HG02884 (cell line): ENCODE results near the gene NAGA.
"Not testable (repeated sequence)": the region's sequence is repeated elsewhere in the genome, so short reads cannot be mapped to it uniquely, and the experiment has no call there.

ENCODE experiments used
- ATAC-seq: cut with Tn5 transposase; IDR thresholded peaks from one replicate; pipeline ENCODE4 v1.9.1; 2021; ENCODE audit warnings: mild to moderate bottlenecking, moderate library complexity; ENCODE audit not compliant: unreplicated experiment

The NAGA gene

GRCh38 chr22:42076764-42077485 is 6.3 kb upstream of the NAGA start:
- no peak for ATAC-seq

GRCh38 chr22:42074846-42075676 is 4.4 kb upstream of the NAGA start:
- no peak for ATAC-seq

GRCh38 chr22:42074132-42074811 is 3.7 kb upstream of the NAGA start, which contains the start of gene PHETA2:
Gene PHETA2 (plus strand): TSS chr22:42074248. CDS start chr22:42077294, 3,046 bp downstream.
- no peak for ATAC-seq

GRCh38 chr22:42073621-42074041 is 3.0 kb upstream of the NAGA start:
- ATAC-seq, result no peak

GRCh38 chr22:42072606-42073330 is 2.2 kb upstream of the NAGA start:
- no peak for ATAC-seq

GRCh38 chr22:42071508-42071907 is 896 bp upstream of the NAGA start:
- ATAC-seq, result not testable (repeated sequence)

GRCh38 chr22:42069801-42070516 is 653 bp downstream of the NAGA start:
- ATAC-seq, result peak; percentile 11

- ATAC-seq, result no peak
These were observed 2.3 kb downstream of the NAGA start for GRCh38 chr22:42068291-42068690.

- ATAC-seq, result no peak
These were observed 2.9 kb downstream of the NAGA start for GRCh38 chr22:42067671-42068251.

GRCh38 chr22:42066937-42067336 is 3.7 kb downstream of the NAGA start:
- ATAC-seq, result no peak

GRCh38 chr22:42066126-42066761 is 4.4 kb downstream of the NAGA start:
- no peak for ATAC-seq

GRCh38 chr22:42065438-42066125 is 5.0 kb downstream of the NAGA start:
- ATAC-seq, result no peak

- no peak for ATAC-seq
These were observed 6.0 kb downstream of the NAGA start for GRCh38 chr22:42064629-42065028.

GRCh38 chr22:42062506-42063170 is 8.0 kb downstream of the NAGA start:
- ATAC-seq, result no peak

- no peak for ATAC-seq
These were observed 9.6 kb downstream of the NAGA start for GRCh38 chr22:42061041-42061440.

- ATAC-seq, result no peak
These were observed 10.1 kb downstream of the NAGA start for GRCh38 chr22:42060489-42060888.

GRCh38 chr22:42056757-42057511 is 13.7 kb downstream of the NAGA start:
- no peak for ATAC-seq
